Fibroblast of pulmonary artery (primary cell): ENCODE results near the gene TRAF1.

Experiments
- DNase-seq: peaks from one replicate; pipeline ENCODE4 v3.0.0-alpha.2; 2010; ENCODE audit warnings: low read depth
- H3K4me3 ChIP-seq: replicated peaks from 2 replicates; pipeline ENCODE4 v1.5.1; 2011; ENCODE audit warnings: low read depth, mild to moderate bottlenecking, control low read depth, low read length, moderate library complexity
- CTCF ChIP-seq: IDR thresholded peaks from 2 replicates; pipeline ENCODE4 v1.5.1; 2011; ENCODE audit warnings: mild to moderate bottlenecking, control low read depth, low read length, inconsistent platforms; ENCODE audit errors: missing control alignments

Gene TRAF1

GRCh38 chr9:120929229-120929791 is 2.7 kb upstream of the TRAF1 start:
- no peak for DNase-seq
- TF ChIP-seq CTCF, result no peak
- peak overlapping the region; percentile 35 for H3K4me3 ChIP-seq

- peak; percentile 42 for DNase-seq
- H3K4me3 ChIP-seq, result peak overlapping the region; percentile 35
Observed at GRCh38 chr9:120928483-120929228, 2.1 kb upstream of the TRAF1 start.

GRCh38 chr9:120928015-120928482 is 1.5 kb upstream of the TRAF1 start:
- no peak overlapping the region for H3K4me3 ChIP-seq
- no peak for DNase-seq

More at GRCh38 chr9:120928483-120929228, 2.1 kb upstream of the TRAF1 start:
- TF ChIP-seq CTCF, result no peak

GRCh38 chr9:120927269-120928014 is 846 bp upstream of the TRAF1 start:
- no peak overlapping the region for H3K4me3 ChIP-seq
- no peak for TF ChIP-seq CTCF
- DNase-seq, result no peak

More at GRCh38 chr9:120928015-120928482, 1.5 kb upstream of the TRAF1 start:
- TF ChIP-seq CTCF, result no peak

- DNase-seq, result peak; percentile 88
- no peak overlapping the region for H3K4me3 ChIP-seq
- TF ChIP-seq CTCF, result no peak
Observed at GRCh38 chr9:120925535-120926396, 830 bp downstream of the TRAF1 start.

GRCh38 chr9:120924698-120925534 is 1.7 kb downstream of the TRAF1 start:
- no peak for TF ChIP-seq CTCF
- no peak overlapping the region for H3K4me3 ChIP-seq
- DNase-seq, result no peak
